Activated CD8-positive, alpha-beta memory T cell treated with anti-CD3 and anti-CD28 coated beads, Interleukin-2, amount 50 U/mL, for 24 hours (primary cell): Measurements from ENCODE around the gene ZNF646.

ENCODE experiments used
- DNase-seq: peaks from one replicate; pipeline ENCODE4 v3.0.0-alpha.2; 2020; ENCODE audit errors: extremely low read depth

Gene ZNF646

GRCh38 chr16:31073970-31074813 lies at the start of gene ZNF646, which contains the start of gene ZNF668:
Gene ZNF646, plus strand, starts transcription at chr16:31074422. Its CDS starts 1,903 bp downstream, at chr16:31076325.
Gene ZNF668, minus strand, starts transcription at chr16:31074240. Its CDS starts 9,781 bp downstream, at chr16:31064459.
- peak; percentile 98 for DNase-seq

- DNase-seq, result no peak
These were observed 48.9 kb upstream of the ZNF646 start for GRCh38 chr16:31025339-31025738.

GRCh38 chr16:31029272-31029671 lies 45.0 kb upstream of the ZNF646 start:
- DNase-seq, result no peak

- DNase-seq, result no peak
These were observed 42.9 kb upstream of the ZNF646 start for GRCh38 chr16:31031276-31031675.

GRCh38 chr16:31032736-31033708 lies 41.2 kb upstream of the ZNF646 start, which contains the start of gene STX4:
Gene STX4, plus strand, starts transcription at chr16:31033558. Its CDS starts 248 bp downstream, at chr16:31033806.
- peak; percentile 94 for DNase-seq

- DNase-seq, result peak; percentile 82
These were observed 40.3 kb upstream of the ZNF646 start for GRCh38 chr16:31033709-31034492.

GRCh38 chr16:31036691-31037090 lies 37.5 kb upstream of the ZNF646 start:
- DNase-seq, result no peak

- DNase-seq, result no peak
These were observed 35.2 kb upstream of the ZNF646 start for GRCh38 chr16:31038993-31039392.

GRCh38 chr16:31042866-31043265 lies 31.4 kb upstream of the ZNF646 start:
- DNase-seq, result no peak

- DNase-seq, result no peak
These were observed 30.9 kb upstream of the ZNF646 start for GRCh38 chr16:31043352-31043751.

GRCh38 chr16:31043898-31044481 lies 30.2 kb upstream of the ZNF646 start:
- no peak for DNase-seq

GRCh38 chr16:31050280-31051030 lies 23.8 kb upstream of the ZNF646 start:
- DNase-seq, result no peak

- no peak for DNase-seq
These were observed 22.1 kb upstream of the ZNF646 start for GRCh38 chr16:31052114-31052513.

GRCh38 chr16:31055613-31056012 lies 18.6 kb upstream of the ZNF646 start:
- no peak for DNase-seq

GRCh38 chr16:31061126-31061812 lies 13.0 kb upstream of the ZNF646 start:
- no peak for DNase-seq

GRCh38 chr16:31061813-31062440 lies 12.3 kb upstream of the ZNF646 start:
- DNase-seq, result no peak

- DNase-seq, result no peak
These were observed 10.8 kb upstream of the ZNF646 start for GRCh38 chr16:31063495-31063842.

GRCh38 chr16:31063843-31064611 lies 10.2 kb upstream of the ZNF646 start:
- DNase-seq, result no peak
